Transverse colon (tissue), 3 donors: ENCODE data around the gene OR51B6.
"Not testable (repeated sequence)": the region's sequence is repeated elsewhere in the genome, so short reads cannot be mapped to it uniquely, and the experiment has no call there.

ENCODE experiments used
- POLR2A ChIP-seq: fragments of 450-650 bp; IDR thresholded peaks from one replicate; pipeline ENCODE4 v1.6.1; 2016; ENCODE audit warnings: antibody characterized with exemption, mild to moderate bottlenecking, moderate library complexity
- TF ChIP-seq, protein P1 (sequence below), 5 experiments: fragments of 200-600 bp in 3 of 5; fragments of 450-650 bp in 2 of 5; sonication (generic) in 3 of 5; IDR thresholded peaks; 1 replicate in 2 of 5; 2 replicates in 3 of 5; pipeline ENCODE4 v1.5.1; 2016 to 2017; ENCODE audit warnings: antibody characterized with exemption in 5 of 5, inconsistent platforms in 3 of 5, mild to moderate bottlenecking in 2 of 5, moderate library complexity in 1 of 5

DNA sequence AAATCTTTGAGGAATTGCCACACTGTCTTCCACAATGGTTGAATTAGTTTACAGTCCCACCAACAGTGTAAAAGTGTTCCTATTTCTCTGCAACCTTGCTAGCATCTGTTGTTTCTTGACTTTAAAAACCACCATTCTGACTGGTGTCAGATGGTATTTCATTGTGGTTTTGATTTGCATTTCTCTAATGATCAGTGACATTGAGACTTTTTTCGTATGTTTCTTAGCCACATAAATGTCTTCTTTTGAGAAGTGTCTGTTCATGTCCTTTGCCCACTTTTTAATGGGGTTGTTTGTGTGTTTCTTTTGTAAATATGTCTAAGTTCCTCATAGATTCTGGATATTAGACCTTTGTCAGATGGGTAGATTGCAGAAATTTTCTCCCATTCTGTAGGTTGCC is 14.1 kb upstream of the OR51B6 start:
- TF ChIP-seq, protein P1, sequence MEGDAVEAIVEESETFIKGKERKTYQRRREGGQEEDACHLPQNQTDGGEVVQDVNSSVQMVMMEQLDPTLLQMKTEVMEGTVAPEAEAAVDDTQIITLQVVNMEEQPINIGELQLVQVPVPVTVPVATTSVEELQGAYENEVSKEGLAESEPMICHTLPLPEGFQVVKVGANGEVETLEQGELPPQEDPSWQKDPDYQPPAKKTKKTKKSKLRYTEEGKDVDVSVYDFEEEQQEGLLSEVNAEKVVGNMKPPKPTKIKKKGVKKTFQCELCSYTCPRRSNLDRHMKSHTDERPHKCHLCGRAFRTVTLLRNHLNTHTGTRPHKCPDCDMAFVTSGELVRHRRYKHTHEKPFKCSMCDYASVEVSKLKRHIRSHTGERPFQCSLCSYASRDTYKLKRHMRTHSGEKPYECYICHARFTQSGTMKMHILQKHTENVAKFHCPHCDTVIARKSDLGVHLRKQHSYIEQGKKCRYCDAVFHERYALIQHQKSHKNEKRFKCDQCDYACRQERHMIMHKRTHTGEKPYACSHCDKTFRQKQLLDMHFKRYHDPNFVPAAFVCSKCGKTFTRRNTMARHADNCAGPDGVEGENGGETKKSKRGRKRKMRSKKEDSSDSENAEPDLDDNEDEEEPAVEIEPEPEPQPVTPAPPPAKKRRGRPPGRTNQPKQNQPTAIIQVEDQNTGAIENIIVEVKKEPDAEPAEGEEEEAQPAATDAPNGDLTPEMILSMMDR (IDR thresholded peaks at IDR 0.05), result not testable (repeated sequence)
- not testable (repeated sequence) for TF ChIP-seq POLR2A
